Measurements from ENCODE around the gene SLC45A2.

- TF ChIP-seq CTCF (IDR thresholded peaks at IDR 0.05; ENCODE audit: low read length) (no peak), EZH2 (IDR thresholded peaks at IDR 0.05; ENCODE audit: borderline replicate concordance, low read length) (no peak)
Observed at GRCh38 chr5:34028349-34028748, 43.9 kb upstream of the SLC45A2 start.

Data from OCI-LY1 (cell line).